Measurements from ENCODE around the gene ADRA1B.

DNA sequence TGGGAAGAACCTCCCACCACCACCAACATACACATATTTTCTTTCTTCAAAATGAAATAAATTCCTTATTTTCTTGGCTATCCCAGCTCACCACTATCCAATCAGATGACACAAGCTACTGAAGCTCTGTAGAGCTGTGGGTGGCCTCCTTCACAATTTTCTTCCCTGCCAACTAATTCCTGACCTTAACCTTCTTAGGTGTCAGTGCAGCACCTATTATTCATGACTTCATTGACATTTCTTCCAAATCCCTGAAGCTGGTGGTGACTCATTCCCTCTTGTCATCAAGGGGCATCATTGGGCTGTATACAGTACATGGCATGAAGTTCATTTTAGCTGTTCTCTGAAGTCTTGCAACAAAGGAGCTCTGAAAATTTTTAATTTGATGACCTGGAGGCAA lies 42.0 kb upstream of the ADRA1B start:
- TF ChIP-seq, protein P1, sequence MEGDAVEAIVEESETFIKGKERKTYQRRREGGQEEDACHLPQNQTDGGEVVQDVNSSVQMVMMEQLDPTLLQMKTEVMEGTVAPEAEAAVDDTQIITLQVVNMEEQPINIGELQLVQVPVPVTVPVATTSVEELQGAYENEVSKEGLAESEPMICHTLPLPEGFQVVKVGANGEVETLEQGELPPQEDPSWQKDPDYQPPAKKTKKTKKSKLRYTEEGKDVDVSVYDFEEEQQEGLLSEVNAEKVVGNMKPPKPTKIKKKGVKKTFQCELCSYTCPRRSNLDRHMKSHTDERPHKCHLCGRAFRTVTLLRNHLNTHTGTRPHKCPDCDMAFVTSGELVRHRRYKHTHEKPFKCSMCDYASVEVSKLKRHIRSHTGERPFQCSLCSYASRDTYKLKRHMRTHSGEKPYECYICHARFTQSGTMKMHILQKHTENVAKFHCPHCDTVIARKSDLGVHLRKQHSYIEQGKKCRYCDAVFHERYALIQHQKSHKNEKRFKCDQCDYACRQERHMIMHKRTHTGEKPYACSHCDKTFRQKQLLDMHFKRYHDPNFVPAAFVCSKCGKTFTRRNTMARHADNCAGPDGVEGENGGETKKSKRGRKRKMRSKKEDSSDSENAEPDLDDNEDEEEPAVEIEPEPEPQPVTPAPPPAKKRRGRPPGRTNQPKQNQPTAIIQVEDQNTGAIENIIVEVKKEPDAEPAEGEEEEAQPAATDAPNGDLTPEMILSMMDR (conservative IDR thresholded peaks at IDR 0.05 in 1 of 2, IDR thresholded peaks at IDR 0.05 in 1 of 2; ENCODE audit: extremely low read depth in 1 of 2, insufficient read depth in 1 of 2, low read depth in 1 of 2, low read length in 2 of 2) = no peak
- no peak for TF ChIP-seq EZH2 (IDR thresholded peaks at IDR 0.05; ENCODE audit: borderline replicate concordance, low read length)
